ENCODE results near the gene KAT5.
"Not testable (repeated sequence)": the region's sequence is repeated elsewhere in the genome, so short reads cannot be mapped to it uniquely, and the experiment has no call there.

KAT5 gene

GRCh38 chr11:65744026-65744698 lies 32.1 kb downstream of the KAT5 start:
- Histone ChIP-seq H3K9me3 (ENCODE audit: control insufficient read depth, insufficient read depth, low read length) (no peaks in the 10 kb centered on the region), H3K27ac (ENCODE audit: low read depth, low read length) (no peak overlapping the region), H3K79me2 (ENCODE audit: control insufficient read depth, low read length) (no peaks in the 10 kb centered on the region), H3K4me3 (ENCODE audit: low read length) (no peak overlapping the region), H3K36me3 (ENCODE audit: control insufficient read depth, low read length) (no peaks in the 10 kb centered on the region), H3K4me2 (ENCODE audit: low read length) (no peak overlapping the region), H3K9me2 (replicated peaks; ENCODE audit: control insufficient read depth, low read length) (no peaks in the 10 kb centered on the region), H4K20me1 (ENCODE audit: control insufficient read depth, insufficient read depth, low read depth, low read length) (no peaks in the 10 kb centered on the region), H3K27me3 (ENCODE audit: control insufficient read depth, low read length) (peaks cover 13% of the 10 kb centered on the region; the same call in 1 of the 2 replicates), H3F3A (ENCODE audit: control insufficient read depth, insufficient read depth) (no peaks in the 10 kb centered on the region), H3K4me1 (ENCODE audit: control insufficient read depth, low read length) (peaks cover 12% of the 10 kb centered on the region)
- no peak for TF ChIP-seq EZH2phosphoT487 (IDR thresholded peaks at IDR 0.05; ENCODE audit: borderline replicate concordance, low read length)
- TF ChIP-seq, protein P1, sequence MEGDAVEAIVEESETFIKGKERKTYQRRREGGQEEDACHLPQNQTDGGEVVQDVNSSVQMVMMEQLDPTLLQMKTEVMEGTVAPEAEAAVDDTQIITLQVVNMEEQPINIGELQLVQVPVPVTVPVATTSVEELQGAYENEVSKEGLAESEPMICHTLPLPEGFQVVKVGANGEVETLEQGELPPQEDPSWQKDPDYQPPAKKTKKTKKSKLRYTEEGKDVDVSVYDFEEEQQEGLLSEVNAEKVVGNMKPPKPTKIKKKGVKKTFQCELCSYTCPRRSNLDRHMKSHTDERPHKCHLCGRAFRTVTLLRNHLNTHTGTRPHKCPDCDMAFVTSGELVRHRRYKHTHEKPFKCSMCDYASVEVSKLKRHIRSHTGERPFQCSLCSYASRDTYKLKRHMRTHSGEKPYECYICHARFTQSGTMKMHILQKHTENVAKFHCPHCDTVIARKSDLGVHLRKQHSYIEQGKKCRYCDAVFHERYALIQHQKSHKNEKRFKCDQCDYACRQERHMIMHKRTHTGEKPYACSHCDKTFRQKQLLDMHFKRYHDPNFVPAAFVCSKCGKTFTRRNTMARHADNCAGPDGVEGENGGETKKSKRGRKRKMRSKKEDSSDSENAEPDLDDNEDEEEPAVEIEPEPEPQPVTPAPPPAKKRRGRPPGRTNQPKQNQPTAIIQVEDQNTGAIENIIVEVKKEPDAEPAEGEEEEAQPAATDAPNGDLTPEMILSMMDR (IDR thresholded peaks at IDR 0.05; ENCODE audit: low read depth, low read length, poor library complexity, severe bottlenecking), result peak; percentile 22

- no peak overlapping the region for H3K4me2 ChIP-seq (ENCODE audit: low read length)
- H3K36me3 ChIP-seq (ENCODE audit: control insufficient read depth, low read length), result no peaks in the 10 kb centered on the region
- no peaks in the 10 kb centered on the region for H4K20me1 ChIP-seq (ENCODE audit: control insufficient read depth, insufficient read depth, low read depth, low read length)
- H3K9me3 ChIP-seq (ENCODE audit: control insufficient read depth, insufficient read depth, low read length), result no peaks in the 10 kb centered on the region
- H3K4me3 ChIP-seq (ENCODE audit: low read length), result no peak overlapping the region
- no peak overlapping the region for H3K27ac ChIP-seq (ENCODE audit: low read depth, low read length)
- H3F3A ChIP-seq (ENCODE audit: control insufficient read depth, insufficient read depth), result no peaks in the 10 kb centered on the region
- no peaks in the 10 kb centered on the region for H3K79me2 ChIP-seq (ENCODE audit: control insufficient read depth, low read length)
- H3K27me3 ChIP-seq (ENCODE audit: control insufficient read depth, low read length), result peaks cover 14% of the 10 kb centered on the region; the same call in 1 of the 2 replicates
- peaks cover 12% of the 10 kb centered on the region for H3K4me1 ChIP-seq (ENCODE audit: control insufficient read depth, low read length)
- no peaks in the 10 kb centered on the region for H3K9me2 ChIP-seq (replicated peaks; ENCODE audit: control insufficient read depth, low read length)
- no peak for TF ChIP-seq EZH2phosphoT487 (IDR thresholded peaks at IDR 0.05; ENCODE audit: borderline replicate concordance, low read length)
- TF ChIP-seq, protein P1 (IDR thresholded peaks at IDR 0.05; ENCODE audit: low read depth, low read length, poor library complexity, severe bottlenecking), result no peak
Measured at GRCh38 chr11:65744699-65745042, 32.6 kb downstream of the KAT5 start.

DNA sequence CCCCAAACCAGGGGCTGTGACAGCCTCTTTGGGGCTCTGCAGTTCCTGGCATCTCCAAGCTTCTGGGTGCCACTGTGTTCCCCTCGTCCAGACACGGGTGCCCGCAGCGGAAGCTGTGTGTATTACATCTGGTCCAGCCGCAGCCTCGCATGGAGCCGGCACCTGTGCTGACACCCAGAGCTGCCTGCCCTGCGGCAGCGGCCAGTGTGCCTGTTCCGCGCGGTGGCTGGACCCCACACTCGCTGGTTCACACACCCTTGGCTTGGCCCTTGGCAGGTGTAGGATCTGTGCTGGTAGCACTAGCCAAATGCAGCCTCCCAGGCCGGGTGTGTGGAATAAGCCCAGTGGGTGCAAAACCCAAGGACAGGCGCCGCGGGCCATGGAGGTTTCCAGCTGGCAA lies 33.0 kb downstream of the KAT5 start:
- H3K36me3 ChIP-seq (ENCODE audit: control insufficient read depth, low read length), result no peaks in the 10 kb centered on the region
- H3K9me3 ChIP-seq (ENCODE audit: control insufficient read depth, insufficient read depth, low read length), result no peaks in the 10 kb centered on the region
- no peaks in the 10 kb centered on the region for H4K20me1 ChIP-seq (ENCODE audit: control insufficient read depth, insufficient read depth, low read depth, low read length)
- no peaks in the 10 kb centered on the region for H3K9me2 ChIP-seq (replicated peaks; ENCODE audit: control insufficient read depth, low read length)
- no peak overlapping the region for H3K27ac ChIP-seq (ENCODE audit: low read depth, low read length)
- H3F3A ChIP-seq (ENCODE audit: control insufficient read depth, insufficient read depth), result no peaks in the 10 kb centered on the region
- H3K4me1 ChIP-seq (ENCODE audit: control insufficient read depth, low read length), result peaks cover 12% of the 10 kb centered on the region
- no peak for TF ChIP-seq EZH2phosphoT487 (IDR thresholded peaks at IDR 0.05; ENCODE audit: borderline replicate concordance, low read length)
- TF ChIP-seq, protein P1 (IDR thresholded peaks at IDR 0.05; ENCODE audit: low read depth, low read length, poor library complexity, severe bottlenecking), result no peak
- H3K27me3 ChIP-seq (ENCODE audit: control insufficient read depth, low read length), result peaks cover 16% of the 10 kb centered on the region; the same call in 1 of the 2 replicates
- H3K79me2 ChIP-seq (ENCODE audit: control insufficient read depth, low read length), result no peaks in the 10 kb centered on the region
- H3K4me2 ChIP-seq (ENCODE audit: low read length), result no peak overlapping the region
- H3K4me3 ChIP-seq (ENCODE audit: low read length), result no peak overlapping the region

- not testable (repeated sequence) for H3K79me2 ChIP-seq (ENCODE audit: control insufficient read depth, low read length); H3K4me2 ChIP-seq (ENCODE audit: low read length); H3K27me3 ChIP-seq (ENCODE audit: control insufficient read depth, low read length); H3K9me2 ChIP-seq (replicated peaks; ENCODE audit: control insufficient read depth, low read length); H3K36me3 ChIP-seq (ENCODE audit: control insufficient read depth, low read length); H3F3A ChIP-seq (ENCODE audit: control insufficient read depth, insufficient read depth); H3K4me1 ChIP-seq (ENCODE audit: control insufficient read depth, low read length); H3K4me3 ChIP-seq (ENCODE audit: low read length); H4K20me1 ChIP-seq (ENCODE audit: control insufficient read depth, insufficient read depth, low read depth, low read length); H3K9me3 ChIP-seq (ENCODE audit: control insufficient read depth, insufficient read depth, low read length); H3K27ac ChIP-seq (ENCODE audit: low read depth, low read length)
Measured at GRCh38 chr11:65762169-65762568, 50.1 kb downstream of the KAT5 start.

- not testable (repeated sequence) for H3K9me2 ChIP-seq (replicated peaks; ENCODE audit: control insufficient read depth, low read length); H3K79me2 ChIP-seq (ENCODE audit: control insufficient read depth, low read length); H3K9me3 ChIP-seq (ENCODE audit: control insufficient read depth, insufficient read depth, low read length); H3K27ac ChIP-seq (ENCODE audit: low read depth, low read length); H3K4me1 ChIP-seq (ENCODE audit: control insufficient read depth, low read length); H3K36me3 ChIP-seq (ENCODE audit: control insufficient read depth, low read length); H3K27me3 ChIP-seq (ENCODE audit: control insufficient read depth, low read length); H3K4me2 ChIP-seq (ENCODE audit: low read length); H3K4me3 ChIP-seq (ENCODE audit: low read length); H3F3A ChIP-seq (ENCODE audit: control insufficient read depth, insufficient read depth); H4K20me1 ChIP-seq (ENCODE audit: control insufficient read depth, insufficient read depth, low read depth, low read length)
Measured at GRCh38 chr11:65762816-65763215, 50.8 kb downstream of the KAT5 start.
